Measurements from ENCODE around the gene LPIN3. TPM values are rescaled to one million over a fixed set of nuclear protein-coding genes. Genes with fewer than 3 reads are reported as not detected.

Gene LPIN3
- total RNA-seq, 1 experiment from 2014 or later, result 23.5 TPM

- peaks cover 14% of the 10 kb centered on the region for H3K4me1 Mint-ChIP-seq (ENCODE audit: low read depth, unreplicated experiment)
Measured at GRCh38 chr20:41335591-41335990, 5.0 kb upstream of the LPIN3 start.

GRCh38 chr20:41336711-41337492 is 3.7 kb upstream of the LPIN3 start:
- H3K4me1 Mint-ChIP-seq (ENCODE audit: low read depth, unreplicated experiment), result peaks cover 14% of the 10 kb centered on the region
- no peak overlapping the region for H3K27ac Mint-ChIP-seq (ENCODE audit: unreplicated experiment)
- no peaks in the 10 kb centered on the region for H3K27me3 Mint-ChIP-seq (ENCODE audit: unreplicated experiment)
- CTCF ChIA-PET, result interaction anchor here (1.3 kb wide), 1 partner anchor 18 kb away, joined by 3 read pairs; no protein-coding TSS in a partner anchor
- H3K4me3 Mint-ChIP-seq (ENCODE audit: low read depth, unreplicated experiment), result no peak overlapping the region
- no peaks in the 10 kb centered on the region for H3K9me3 Mint-ChIP-seq (ENCODE audit: low read depth, unreplicated experiment)
- TF ChIP-seq CTCF (IDR thresholded peaks at IDR 0.05; ENCODE audit: unreplicated experiment), result no peak
- intact Hi-C loops (cut with micrococcal nuclease; ENCODE audit: unreplicated experiment), result no loop called here
- BruUV-seq (replicated peaks), result no TSS peak
- H3K36me3 Mint-ChIP-seq (ENCODE audit: insufficient read depth, unreplicated experiment), result peaks cover 17% of the 10 kb centered on the region
- no peak for DNase-seq

More at GRCh38 chr20:41335591-41335990, 5.0 kb upstream of the LPIN3 start:
- Mint-ChIP-seq H3K9me3 (ENCODE audit: low read depth, unreplicated experiment) (no peaks in the 10 kb centered on the region), H3K36me3 (ENCODE audit: insufficient read depth, unreplicated experiment) (peaks cover 9% of the 10 kb centered on the region), H3K27me3 (ENCODE audit: unreplicated experiment) (no peaks in the 10 kb centered on the region), H3K4me3 (ENCODE audit: low read depth, unreplicated experiment) (no peak overlapping the region), H3K27ac (ENCODE audit: unreplicated experiment) (no peak overlapping the region)
- no peak for TF ChIP-seq CTCF (IDR thresholded peaks at IDR 0.05; ENCODE audit: unreplicated experiment)
- no TSS peak for BruUV-seq (replicated peaks)
- DNase-seq, result no peak
- CTCF ChIA-PET, result interaction anchor here (0.7 kb wide), 1 partner anchor 142 kb away, joined by 4 read pairs; no protein-coding TSS in a partner anchor
- intact Hi-C loops (cut with micrococcal nuclease; ENCODE audit: unreplicated experiment), result no loop called here

- peak overlapping the region; percentile 75 for H3K27ac Mint-ChIP-seq (ENCODE audit: unreplicated experiment)
- H3K9me3 Mint-ChIP-seq (ENCODE audit: low read depth, unreplicated experiment), result no peaks in the 10 kb centered on the region
- peaks cover 14% of the 10 kb centered on the region for H3K4me1 Mint-ChIP-seq (ENCODE audit: low read depth, unreplicated experiment)
- CTCF ChIA-PET, result interaction anchor here (0.6 to 2.7 kb wide), 35 partner anchors 10 to 1479 kb away, joined by 3 to 99 read pairs (median 6); partner anchors contain the start of genes PLCG1 and ZHX3
- H3K36me3 Mint-ChIP-seq (ENCODE audit: insufficient read depth, unreplicated experiment), result peaks cover 22% of the 10 kb centered on the region
- TF ChIP-seq CTCF (IDR thresholded peaks at IDR 0.05; ENCODE audit: unreplicated experiment), result peak; percentile 99
- peak overlapping the region; percentile 80 for H3K4me3 Mint-ChIP-seq (ENCODE audit: low read depth, unreplicated experiment)
- BruUV-seq (replicated peaks), result no TSS peak
- peak; percentile 99 for DNase-seq
- intact Hi-C loops (cut with micrococcal nuclease; ENCODE audit: unreplicated experiment), result loop anchor here (1.0 to 2.0 kb wide), 5 partner anchors 71 to 371 kb away; no protein-coding TSS in a partner anchor
- H3K27me3 Mint-ChIP-seq (ENCODE audit: unreplicated experiment), result no peaks in the 10 kb centered on the region
Measured at GRCh38 chr20:41339957-41340326, 679 bp upstream of the LPIN3 start.

DNA sequence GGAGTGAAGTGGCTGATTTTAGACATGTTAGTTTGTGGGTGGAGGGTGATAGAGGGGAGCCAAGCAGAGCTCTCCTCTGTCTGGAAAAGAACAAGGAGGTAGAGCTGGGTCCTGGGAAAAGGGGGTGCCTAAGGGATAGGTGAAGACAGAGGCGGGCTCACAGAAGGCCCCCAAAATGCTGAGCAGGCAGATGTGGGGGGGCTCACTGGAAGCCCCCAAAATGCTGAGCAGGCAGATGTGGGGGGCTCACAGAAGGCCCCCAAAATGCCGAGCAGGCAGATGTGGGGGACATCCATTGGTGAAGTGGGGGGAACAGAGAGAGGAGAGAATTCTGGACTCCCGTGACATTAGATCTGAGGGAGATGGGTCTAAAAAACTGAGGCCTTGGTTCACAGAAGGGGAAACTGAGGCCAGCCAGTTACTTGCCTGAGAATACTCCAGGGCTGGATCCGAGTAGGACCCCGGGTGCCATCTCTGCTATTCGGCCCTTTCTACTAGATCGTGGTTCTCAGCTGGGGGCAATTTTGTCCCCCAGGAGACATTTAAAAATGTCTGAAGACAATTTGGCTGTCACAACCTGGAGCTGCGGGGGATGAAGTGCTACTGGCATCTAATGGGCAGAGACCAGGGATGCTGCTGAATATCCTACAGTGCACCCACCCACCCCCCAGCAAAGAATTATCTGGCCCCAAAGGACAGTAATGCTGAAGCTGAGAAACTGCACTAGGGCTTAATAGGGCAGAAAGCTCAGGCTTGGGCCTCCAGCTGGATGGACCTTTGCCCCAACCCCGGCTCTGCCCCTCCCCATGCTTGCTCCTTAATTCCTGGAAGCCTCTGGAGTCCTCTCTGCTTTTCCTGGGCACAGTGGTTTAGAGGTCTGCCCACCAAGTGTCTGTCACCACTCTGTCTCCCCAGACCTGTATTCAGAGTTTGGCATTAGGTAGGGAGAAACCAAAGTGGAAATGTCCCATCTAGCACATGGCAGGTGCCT is 2.1 kb downstream of the LPIN3 start:
- peaks cover 14% of the 10 kb centered on the region for H3K4me1 Mint-ChIP-seq (ENCODE audit: low read depth, unreplicated experiment)
- DNase-seq, result no peak
- peaks cover 22% of the 10 kb centered on the region for H3K36me3 Mint-ChIP-seq (ENCODE audit: insufficient read depth, unreplicated experiment)
- no peak for TF ChIP-seq CTCF (IDR thresholded peaks at IDR 0.05; ENCODE audit: unreplicated experiment)
- H3K27ac Mint-ChIP-seq (ENCODE audit: unreplicated experiment), result no peak overlapping the region
- intact Hi-C loops (cut with micrococcal nuclease; ENCODE audit: unreplicated experiment), result no loop called here
- CTCF ChIA-PET, result interaction anchor here (0.6 kb wide), 1 partner anchor 324 kb away, joined by 4 read pairs; no protein-coding TSS in a partner anchor
- BruUV-seq (replicated peaks), result no TSS peak
- no peaks in the 10 kb centered on the region for H3K9me3 Mint-ChIP-seq (ENCODE audit: low read depth, unreplicated experiment)
- H3K27me3 Mint-ChIP-seq (ENCODE audit: unreplicated experiment), result no peaks in the 10 kb centered on the region
- no peak overlapping the region for H3K4me3 Mint-ChIP-seq (ENCODE audit: low read depth, unreplicated experiment)

Data from Calu3 (cell line).